HCT116 (cell line): ENCODE data around the gene SLC26A2. TPM values are rescaled to one million over a fixed set of nuclear protein-coding genes. Genes with fewer than 3 reads are reported as not detected.

Source experiments
- ATAC-seq: fragments of 200-7000 bp; cut with Tn5 transposase; 2 replicates; pipeline ENCODE4 v1.9.1; 2020; ENCODE audit warnings: mild to moderate bottlenecking, moderate library complexity
- BruUV-seq: library from RNA; stranded (reverse); fragments of 400-500 nt; replicated peaks from 2 replicates; lab custom pipeline; 2021; lab: Mats Ljungman, UMichigan
- CTCF ChIA-PET: fragments of 300-600 bp; sonication (Branson Sonifier 250); formaldehyde crosslinking; loops from one replicate; lab custom pipeline; 2021; ENCODE audit warnings: antibody characterized with exemption; lab: Charles Lee
- POLR2A ChIA-PET: fragments of 300-600, 350-600 bp; sonication (Branson Sonifier 250); formaldehyde crosslinking; loops from one replicate; lab custom pipeline; 2021; ENCODE audit warnings: antibody characterized with exemption; lab: Charles Lee
- RAD21 ChIA-PET, 2 experiments: fragments of 300-600 bp; sonication (Branson Sonifier 250); formaldehyde crosslinking; loops; one replicate each; lab custom pipeline; 2023; ENCODE audit warnings: low total read pairs in 2 of 2; ENCODE audit not compliant: uncharacterized antibody in 2 of 2, unreplicated experiment in 2 of 2, low non-redundant PET in 1 of 2; lab: Charles Lee
- DNase-seq: peaks from one replicate; pipeline ENCODE4 v3.0.0-alpha.2; 2010; ENCODE audit warnings: low read depth, low spot score
- H2AFZ ChIP-seq: fragments of 200-600 bp; shearing (Covaris generic), sonication (generic); 2 replicates; pipeline ENCODE4 v1.6.1; 2017; ENCODE audit warnings: low read depth, mixed run types, mixed read lengths, antibody characterized with exemption, low read length; ENCODE audit not compliant: poor library complexity, severe bottlenecking
- H3K27ac ChIP-seq: 2 replicates; pipeline ENCODE4 v1.5.1; 2012; ENCODE audit warnings: low read depth, low read length
- H3K27me3 ChIP-seq: fragments of 200-600 bp; sonication (generic); 2 replicates; pipeline ENCODE4 v1.6.1; 2016; ENCODE audit warnings: mixed run types, low read length, mixed read lengths; ENCODE audit not compliant: insufficient read depth
- H3K36me3 ChIP-seq, 2 experiments: fragments of 200-500 bp in 1 of 2; fragments of 200-600 bp in 1 of 2; sonication (Bioruptor generic) in 1 of 2; sonication (generic) in 1 of 2; 2 replicates each; pipeline versions ENCODE4 v1.5.1 to v1.6.1; 2014 to 2016; ENCODE audit warnings: low read length in 2 of 2, inconsistent platforms in 1 of 2, mixed read lengths in 1 of 2, mixed run types in 1 of 2; ENCODE audit not compliant: insufficient read depth in 2 of 2, control insufficient read depth in 1 of 2
- H3K4me1 ChIP-seq, 2 experiments: fragments of 200-600 bp in 1 of 2; sonication (generic) in 1 of 2; 2 replicates each; pipeline versions ENCODE4 v1.5.1 to v1.6.1; 2012 to 2017; ENCODE audit warnings: low read length in 2 of 2, inconsistent platforms in 1 of 2, mild to moderate bottlenecking in 1 of 2, mixed read lengths in 1 of 2, mixed run types in 1 of 2, moderate library complexity in 1 of 2; ENCODE audit not compliant: insufficient read depth in 2 of 2, control insufficient read depth in 1 of 2
- H3K4me2 ChIP-seq: fragments of 200-600 bp; sonication (generic); 2 replicates; pipeline ENCODE4 v1.6.1; 2017; ENCODE audit warnings: mixed run types, low read length, mixed read lengths
- H3K4me3 ChIP-seq, 2 experiments: fragments of 200-600 bp in 1 of 2; sonication (generic) in 1 of 2; replicated peaks in 1 of 2; 2 replicates each; pipeline ENCODE4 v1.5.1; 2011 to 2016; ENCODE audit warnings: low read length in 2 of 2, control low read depth in 1 of 2, low read depth in 1 of 2, mild to moderate bottlenecking in 1 of 2, mixed read lengths in 1 of 2, mixed run types in 1 of 2
- H3K79me2 ChIP-seq: fragments of 200-600 bp; sonication (generic); 2 replicates; pipeline ENCODE4 v1.6.1; 2017; ENCODE audit warnings: mild to moderate bottlenecking, mixed run types, low read length, moderate library complexity, mixed read lengths; ENCODE audit not compliant: insufficient read depth
- H3K9ac ChIP-seq: fragments of 200-600 bp; sonication (generic); 2 replicates; pipeline ENCODE4 v1.6.1; 2016; ENCODE audit warnings: low read length, mixed read lengths
- H3K9me2 ChIP-seq: fragments of 200-600 bp; sonication (generic), shearing (Covaris generic); 2 replicates; pipeline ENCODE4 v1.6.1; 2017; ENCODE audit warnings: mixed run types, mild to moderate bottlenecking, moderate library complexity; ENCODE audit not compliant: insufficient read depth
- H3K9me3 ChIP-seq, 2 experiments: fragments of 200-500 bp in 1 of 2; fragments of 200-600 bp in 1 of 2; sonication (Bioruptor generic) in 1 of 2; sonication (generic) in 1 of 2; 2 replicates each; pipeline ENCODE4 v1.6.1; 2014 to 2017; ENCODE audit warnings: low read length in 2 of 2, mixed read lengths in 2 of 2, inconsistent platforms in 1 of 2, low read depth in 1 of 2, mild to moderate bottlenecking in 1 of 2, mixed run types in 1 of 2, moderate library complexity in 1 of 2; ENCODE audit not compliant: control insufficient read depth in 1 of 2, insufficient read depth in 1 of 2
- H4K20me1 ChIP-seq: fragments of 200-600 bp; sonication (generic), shearing (Covaris generic); 2 replicates; pipeline ENCODE4 v1.6.1; 2017; ENCODE audit warnings: mixed run types, mild to moderate bottlenecking, moderate library complexity; ENCODE audit not compliant: insufficient read depth
- ATF3 ChIP-seq: IDR thresholded peaks from 2 replicates; pipeline ENCODE4 v1.6.1; 2012
- CBX3 ChIP-seq: IDR thresholded peaks from 2 replicates; pipeline ENCODE4 v1.6.1; 2012; ENCODE audit warnings: low read depth
- CEBPB ChIP-seq: IDR thresholded peaks from 2 replicates; pipeline ENCODE4 v1.6.1; 2012; ENCODE audit warnings: low read depth
- CTCF ChIP-seq, 3 experiments: fragments of 200-600 bp in 1 of 3; sonication (generic) in 1 of 3; IDR thresholded peaks in 2 of 3; conservative IDR thresholded peaks in 1 of 3; 2 replicates each; pipeline ENCODE4 v1.5.1; 2012 to 2017; ENCODE audit warnings: low read depth in 2 of 3, low read length in 2 of 3, antibody characterized with exemption in 1 of 3, borderline replicate concordance in 1 of 3, control low read depth in 1 of 3, mild to moderate bottlenecking in 1 of 3, mixed read lengths in 1 of 3, mixed run types in 1 of 3, moderate library complexity in 1 of 3; ENCODE audit not compliant: insufficient read depth in 1 of 3
- EGR1 ChIP-seq: IDR thresholded peaks from 2 replicates; pipeline ENCODE4 v1.6.1; 2012; ENCODE audit warnings: low read depth
- ELF1 ChIP-seq: IDR thresholded peaks from 2 replicates; pipeline ENCODE4 v1.6.1; 2012; ENCODE audit warnings: low read depth, borderline replicate concordance
- EZH2 ChIP-seq: fragments of 200-600 bp; sonication (generic); IDR thresholded peaks from 2 replicates; pipeline ENCODE4 v1.6.1; 2017; ENCODE audit warnings: antibody characterized with exemption, mixed run types
- FOSL1 ChIP-seq: IDR thresholded peaks from 2 replicates; pipeline ENCODE4 v1.6.1; 2012; ENCODE audit warnings: low read depth
- POLR2A ChIP-seq: IDR thresholded peaks from 2 replicates; pipeline ENCODE4 v1.7.0; 2011; ENCODE audit warnings: borderline replicate concordance; ENCODE audit not compliant: insufficient read depth, insufficient read length; ENCODE audit errors: extremely low read depth
- POLR2AphosphoS5 ChIP-seq: IDR thresholded peaks from 2 replicates; pipeline ENCODE4 v1.6.1; 2011; ENCODE audit warnings: mild to moderate bottlenecking, low read depth, low read length, moderate library complexity
- REST ChIP-seq: IDR thresholded peaks from 2 replicates; pipeline ENCODE4 v1.6.1; 2012; ENCODE audit warnings: low read depth
- YY1 ChIP-seq: IDR thresholded peaks from 2 replicates; pipeline ENCODE4 v1.6.1; 2011; ENCODE audit warnings: low read length, low read depth, moderate library complexity, mild to moderate bottlenecking; ENCODE audit not compliant: insufficient replicate concordance; ENCODE audit errors: extremely low read depth
- ZBTB33 ChIP-seq: IDR thresholded peaks from 2 replicates; pipeline ENCODE4 v1.6.1; 2011; ENCODE audit warnings: mild to moderate bottlenecking, low read length, moderate library complexity; ENCODE audit not compliant: insufficient replicate concordance; ENCODE audit errors: extremely low read depth
- ZFX ChIP-seq: fragments of 450-650 bp; IDR thresholded peaks from 2 replicates; pipeline ENCODE4 v1.6.1; 2017
- ZNF274 ChIP-seq: fragments of 200-500 bp; sonication (Bioruptor generic); IDR thresholded peaks from 2 replicates; pipeline ENCODE4 v1.6.1; 2014; ENCODE audit warnings: mild to moderate bottlenecking, low read depth, low read length, inconsistent platforms
- intact Hi-C: fragments of 100-400 bp; cut with micrococcal nuclease; formaldehyde crosslinking; loops from 2 replicates; pipeline ENCODE4 v1.10.0; 2022
- total RNA-seq: library from RNA; stranded (reverse); gene quantifications from one replicate; pipeline ENCODE4 v1.2.1, GENCODE V29; 2021; ENCODE audit not compliant: unreplicated experiment

Gene SLC26A2
- total RNA-seq, 1 experiment from 2014 or later, result 7.8 TPM

- no peak for DNase-seq
- H3K9ac ChIP-seq, result no peak overlapping the region
- TF ChIP-seq ZBTB33 (no peak), REST (no peak), CEBPB (no peak), ZNF274 (no peak), FOSL1 (no peak), CTCF (IDR thresholded peaks at IDR 0.05 in 2 of 3, conservative IDR thresholded peaks at IDR 0.05 in 1 of 3; ENCODE audit: borderline replicate concordance in 1 of 3, insufficient read depth in 1 of 3, low read depth in 2 of 3, low read length in 2 of 3) (no peak), POLR2A (no peak), ELF1 (no peak), EZH2 (no peak), POLR2AphosphoS5 (no peak), EGR1 (no peak), YY1 (no peak), ATF3 (no peak), ZFX (no peak), CBX3 (no peak)
- no peak overlapping the region for H3K4me2 ChIP-seq
- H3K4me1 ChIP-seq, result peaks cover 8 to 27% of the 10 kb centered on the region in 2 experiments
- no peak overlapping the region for H2AFZ ChIP-seq
- no TSS peak for BruUV-seq
- intact Hi-C loops, result loop anchor here (1.0 kb wide), 1 partner anchor 125 kb away; no protein-coding TSS in a partner anchor
- ChIA-PET CTCF (interaction anchor here (1.0 to 3.4 kb wide), 13 partner anchors 8 to 127 kb away, joined by 3 to 26 read pairs (median 4); partner anchors contain the start of genes HMGXB3 and TIGD6), RAD21 (interaction anchor here (0.8 to 1.6 kb wide), 3 partner anchors 28 to 129 kb away, joined by 3 to 5 read pairs (median 4); no protein-coding TSS in a partner anchor), POLR2A (interaction anchor here (1.0 to 1.6 kb wide), 2 partner anchors 10 to 38 kb away, joined by 3 read pairs; partner anchors contain the start of genes HMGXB3 and TIGD6)
- H3K36me3 ChIP-seq, result no peaks in the 10 kb centered on the region
- H3K27ac ChIP-seq, result no peak overlapping the region
- H4K20me1 ChIP-seq, result no peaks in the 10 kb centered on the region
- H3K4me3 ChIP-seq, result no peak overlapping the region
- no peaks in the 10 kb centered on the region for H3K27me3 ChIP-seq
- no peaks in the 10 kb centered on the region for H3K9me2 ChIP-seq
- H3K9me3 ChIP-seq, result no peaks in the 10 kb centered on the region
- no peak for ATAC-seq
- 0 out of 2 replicates have a peak, but pooled peaks cover 2% of the 10 kb centered on the region for H3K79me2 ChIP-seq
These were observed 2.2 kb downstream of the SLC26A2 start for GRCh38 chr5:149962601-149963300.
